Measurements from ENCODE around the gene FUT7.
"Not testable (repeated sequence)": the region's sequence is repeated elsewhere in the genome, so short reads cannot be mapped to it uniquely, and the experiment has no call there.

Gene FUT7

GRCh38 chr9:137066096-137066861 lies 34.4 kb upstream of the FUT7 start:
- DNase-seq, result no peak

GRCh38 chr9:137065336-137065967 lies 33.6 kb upstream of the FUT7 start:
- DNase-seq, result no peak

GRCh38 chr9:137064880-137065164 lies 32.9 kb upstream of the FUT7 start:
- no peak for DNase-seq

- peak; percentile 58 for DNase-seq
Observed at GRCh38 chr9:137064027-137064879, 32.4 kb upstream of the FUT7 start.

DNA sequence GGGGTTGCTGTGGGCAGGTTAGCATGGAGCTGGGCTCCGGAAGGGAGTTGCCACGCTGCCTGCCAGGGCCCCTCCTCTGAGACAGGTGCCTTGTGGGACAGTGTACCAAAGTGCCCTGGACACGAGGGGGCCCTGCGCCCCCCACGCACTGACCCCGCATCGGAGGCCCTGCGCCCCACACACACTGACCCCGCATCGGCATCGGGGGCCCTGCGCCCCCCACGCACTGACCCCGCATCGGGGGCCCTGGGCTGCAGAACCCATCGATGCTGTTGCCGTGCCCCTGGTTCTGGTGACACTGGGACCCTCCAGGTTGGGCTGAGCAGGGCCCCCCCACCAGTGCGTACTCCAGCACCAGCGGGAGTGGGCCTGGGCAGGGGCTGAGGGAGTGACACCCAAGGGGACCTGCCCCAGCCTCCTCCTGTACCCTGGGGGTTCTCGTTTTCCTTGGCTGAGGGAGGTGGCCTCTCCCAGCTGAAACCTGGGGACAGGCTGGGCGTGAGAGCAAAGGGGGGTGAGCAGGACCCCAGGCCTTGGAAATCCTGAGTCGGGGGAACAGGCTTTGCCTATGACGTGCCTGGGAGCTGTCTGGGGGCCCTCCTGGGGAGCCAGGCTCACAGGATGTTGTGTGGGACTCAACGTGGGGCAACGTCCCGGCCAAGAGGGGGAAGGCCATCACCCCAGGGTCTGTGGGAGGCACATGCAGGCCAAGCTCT lies 31.6 kb upstream of the FUT7 start:
- no peak for DNase-seq

GRCh38 chr9:137062798-137063197 lies 30.9 kb upstream of the FUT7 start:
- DNase-seq, result not testable (repeated sequence)

DNA sequence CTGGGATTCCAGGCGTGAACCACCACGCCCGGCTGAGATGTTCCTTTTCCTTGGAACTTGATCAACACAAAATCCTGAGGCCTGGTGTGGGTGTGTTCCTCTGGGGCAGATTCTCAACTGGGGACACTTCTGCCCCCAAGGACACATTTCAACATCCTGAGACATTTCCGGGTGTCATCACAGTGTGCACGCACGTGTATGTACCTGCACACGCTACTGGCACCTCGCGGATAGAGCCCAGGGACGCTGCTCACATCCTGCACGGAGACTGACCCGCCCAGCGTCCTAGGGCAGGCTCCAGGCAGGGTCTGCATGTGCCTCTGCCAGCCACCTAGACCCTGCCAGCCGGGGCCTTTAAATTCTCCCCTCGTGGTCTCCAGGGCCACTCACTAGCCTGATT lies 30.5 kb upstream of the FUT7 start:
- DNase-seq, result no peak

- DNase-seq, result no peak
Observed at GRCh38 chr9:137058521-137059234, 26.8 kb upstream of the FUT7 start.

DNA sequence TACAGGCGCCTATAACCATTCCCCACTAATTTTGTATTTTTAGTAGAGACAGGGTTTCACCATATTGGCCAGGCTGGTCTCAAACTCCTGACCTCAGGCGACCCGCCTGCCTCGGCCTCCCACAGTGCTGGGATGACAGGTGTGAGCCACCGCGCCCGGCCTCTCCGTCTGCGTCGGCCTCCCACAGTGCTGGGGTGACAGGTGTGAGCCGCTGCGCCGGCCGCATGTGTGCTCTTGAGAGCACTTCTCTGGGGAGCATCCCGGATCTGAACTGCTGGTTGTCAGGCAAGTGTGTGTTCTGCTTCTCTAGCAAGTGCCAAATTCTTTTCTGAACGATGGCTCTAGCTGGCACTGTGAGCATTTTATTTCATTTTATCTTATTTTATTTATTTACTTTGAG lies 25.7 kb upstream of the FUT7 start:
- no peak for DNase-seq

DNA sequence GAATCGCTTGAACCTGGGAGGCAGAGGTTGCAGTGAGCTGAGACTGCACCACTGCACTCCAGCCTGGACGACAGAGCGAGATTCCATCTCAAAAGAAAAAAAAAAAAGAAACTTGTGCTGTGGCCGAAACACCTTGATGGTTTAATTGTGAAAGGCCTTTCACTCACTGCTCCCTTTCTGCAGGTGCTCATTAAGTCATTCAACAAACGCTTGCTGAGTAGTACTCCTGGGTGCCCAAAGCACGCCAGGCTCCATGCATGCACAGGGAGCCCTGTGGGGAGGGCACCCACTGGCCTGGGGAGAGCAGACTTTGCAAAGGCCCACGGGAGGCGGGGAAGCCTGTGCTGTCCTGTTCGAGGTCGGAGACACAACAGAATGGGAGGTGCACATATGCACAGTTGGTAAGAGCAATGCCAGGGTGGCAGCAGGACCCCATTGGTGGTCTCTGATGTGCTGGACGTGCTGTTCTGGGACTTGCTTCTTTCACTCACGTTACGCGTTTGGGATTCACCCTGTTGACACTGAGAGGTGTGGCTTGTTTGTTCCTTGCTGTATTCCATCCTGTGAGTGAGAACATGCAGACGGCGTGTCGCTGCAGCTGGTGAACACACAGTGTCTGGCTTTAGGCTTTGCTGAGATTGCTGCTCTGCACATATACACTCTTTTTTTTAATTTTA lies 25.0 kb upstream of the FUT7 start:
- DNase-seq, result no peak

- DNase-seq, result no peak
Observed at GRCh38 chr9:137055385-137056364, 23.8 kb upstream of the FUT7 start.

- no peak for DNase-seq
Observed at GRCh38 chr9:137054932-137055384, 23.1 kb upstream of the FUT7 start.

DNA sequence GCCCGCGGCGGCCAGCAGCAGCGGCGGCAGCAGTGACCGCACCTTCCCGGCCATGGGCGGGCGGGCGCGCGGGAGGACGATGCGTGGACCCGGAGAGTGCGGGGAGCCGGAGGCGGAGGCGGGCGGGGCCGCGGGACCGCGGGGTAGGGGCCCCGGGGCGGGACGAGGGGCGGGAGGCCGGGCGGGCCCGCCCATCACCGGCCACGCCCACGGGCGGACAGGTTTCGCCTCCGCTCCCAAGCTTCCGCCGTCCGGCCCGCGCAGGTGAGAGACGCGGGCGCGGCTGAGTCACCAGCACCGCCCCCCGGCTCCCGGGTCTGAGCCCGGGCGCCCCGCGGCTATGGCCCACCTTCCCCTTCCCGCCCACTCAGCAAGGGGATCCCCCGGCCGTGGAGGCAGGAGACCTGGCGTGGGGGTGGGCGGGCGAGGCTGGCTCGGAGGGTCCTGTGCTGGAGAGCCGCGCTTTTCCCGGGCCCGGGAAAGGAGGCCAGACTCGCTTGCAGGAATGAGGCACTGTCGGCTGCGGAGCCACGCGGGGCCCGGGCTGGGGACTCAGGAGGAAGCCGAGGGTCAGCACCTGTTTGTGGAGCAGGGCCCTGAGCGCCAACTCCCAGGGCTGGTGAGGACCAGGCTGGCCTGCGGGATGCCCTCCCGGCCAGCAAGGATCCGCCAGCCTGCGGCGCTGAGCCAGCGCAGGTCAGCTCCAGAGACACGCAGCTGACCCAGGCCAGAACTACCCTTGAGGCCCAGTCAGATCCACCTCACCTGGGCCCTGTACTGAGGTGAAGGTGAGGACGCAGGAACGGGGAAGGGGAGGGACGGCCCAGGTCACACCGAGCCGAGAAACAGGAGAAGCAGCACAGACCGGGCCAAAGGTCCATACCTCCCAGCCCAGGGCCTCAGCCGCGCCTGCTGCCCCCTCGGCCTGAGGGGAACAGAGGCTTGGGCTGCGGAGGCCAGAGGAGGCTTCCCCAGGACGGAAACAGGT lies 22.4 kb upstream of the FUT7 start, which contains the start of gene ENTPD2:
Gene ENTPD2 (minus strand): TSS at position 118 of the 988 bp plus-strand sequence. CDS start 64 bp downstream, at position 54.
- DNase-seq, result peak; percentile 50

DNA sequence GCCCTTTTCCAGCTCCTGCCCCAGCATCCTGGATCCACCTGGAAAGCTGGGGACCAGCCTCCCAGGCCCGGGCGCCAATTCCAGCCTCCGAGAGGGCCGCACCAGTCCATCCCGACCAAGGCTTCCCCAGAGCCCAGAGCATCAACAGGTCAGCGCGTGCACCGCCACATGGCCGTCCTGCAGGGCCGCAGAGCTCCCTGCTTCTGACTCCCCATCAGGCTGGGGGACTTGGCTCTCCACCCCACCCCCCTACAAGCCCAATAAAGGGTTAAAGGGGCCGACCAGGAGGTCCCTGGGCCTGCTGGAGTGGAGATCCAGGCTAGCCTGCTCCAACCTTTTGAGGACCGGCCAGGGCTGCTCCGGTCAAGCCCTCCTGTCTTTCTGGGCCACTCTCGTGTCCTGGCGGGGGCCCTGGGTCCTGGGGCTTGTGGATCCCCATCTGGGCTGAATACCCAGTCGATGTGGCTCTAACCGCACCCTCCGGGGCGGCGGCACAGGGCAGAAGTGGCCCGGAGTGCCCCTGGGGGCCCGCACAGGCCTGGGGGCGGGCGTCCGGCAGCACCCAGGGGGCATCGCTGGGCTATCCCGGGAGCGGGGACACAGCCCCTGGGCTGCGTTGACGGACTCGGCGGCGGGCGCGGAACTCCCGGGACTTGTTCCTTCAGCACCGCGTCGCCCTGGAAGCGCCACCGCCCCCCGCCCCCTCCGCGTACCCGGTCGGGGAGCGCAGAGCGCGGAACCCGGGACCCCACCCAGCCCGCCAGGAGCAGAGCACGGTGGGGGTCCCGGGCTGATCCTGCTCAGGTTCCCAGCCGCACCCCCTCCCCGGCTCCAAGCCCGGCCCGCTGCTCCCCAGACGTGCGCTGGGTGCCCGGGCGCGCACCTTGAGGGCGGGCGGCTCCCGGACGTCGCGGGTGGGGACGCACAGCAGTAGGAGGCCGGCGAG lies 21.4 kb upstream of the FUT7 start:
- DNase-seq, result no peak

DNA sequence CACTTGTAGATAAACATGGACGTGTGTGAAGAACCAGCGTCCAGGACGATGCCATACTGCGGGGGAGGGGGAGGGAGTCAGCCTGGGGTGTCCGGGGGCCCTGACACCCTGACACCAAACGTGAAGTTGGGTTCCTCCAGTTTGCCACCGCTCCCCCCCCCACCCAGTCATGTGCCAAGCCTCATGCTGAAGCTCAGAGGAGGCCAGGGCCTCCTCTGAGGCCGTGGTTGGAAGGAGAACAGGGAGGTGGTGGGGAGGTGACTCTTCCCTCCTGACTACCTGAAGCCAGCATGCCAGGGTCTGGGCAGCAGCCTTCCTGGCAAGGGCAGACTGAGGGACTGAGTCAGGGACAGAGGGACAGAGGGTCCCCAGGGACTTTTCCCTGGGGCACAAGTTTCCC lies 20.4 kb upstream of the FUT7 start:
- no peak for DNase-seq

DNA sequence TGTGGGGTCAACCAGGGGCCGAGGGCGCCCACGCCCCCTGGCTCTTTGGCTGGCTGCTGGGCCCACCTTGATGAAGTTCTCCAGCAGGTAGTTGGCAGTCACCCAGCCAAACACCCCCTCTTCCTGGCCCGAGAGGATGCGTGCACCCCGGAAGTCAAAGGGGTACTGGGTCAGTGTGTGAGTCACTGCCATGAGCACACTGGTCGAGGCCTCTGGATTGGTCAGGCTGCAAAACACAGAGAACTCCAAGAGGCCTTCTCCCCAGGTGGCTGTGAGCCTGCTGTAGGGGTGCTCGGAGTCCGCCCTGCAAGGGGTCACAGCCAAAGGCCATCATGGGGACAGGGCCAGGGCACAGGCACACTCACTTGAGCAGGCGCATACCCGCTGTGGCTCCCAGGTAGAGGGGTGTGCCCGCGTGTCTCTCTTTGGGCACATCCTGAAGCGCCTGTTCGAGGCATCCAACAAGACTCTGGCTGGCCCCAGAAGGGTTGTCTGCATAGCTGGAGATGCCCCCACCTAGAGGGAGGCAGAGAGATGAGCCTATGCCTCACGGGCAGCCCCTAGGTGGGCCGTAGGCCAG lies 19.3 kb upstream of the FUT7 start:
- DNase-seq, result no peak

- no peak for DNase-seq
Observed at GRCh38 chr9:137050570-137050969, 18.7 kb upstream of the FUT7 start.
